ENCODE results near the gene PTPRS. TPM values are rescaled to one million over a fixed set of nuclear protein-coding genes. Genes with fewer than 3 reads are reported as not detected.

The PTPRS gene
- total RNA-seq, 1 donor from 2014 or later: 163 TPM

Other genes starting within 250 kb of the PTPRS start
- gene ZNRF4, start 114.6 kb upstream of the PTPRS start, total RNA-seq: not detected
- gene TINCR, start 227.1 kb upstream of the PTPRS start, total RNA-seq: 5.8 TPM

Data from ureter (tissue), 1 donor.